HEK293 (cell line): ENCODE data around the gene FKBP14.

Experiments used
- CTCF ChIA-PET: fragments of 350-600 bp; formaldehyde crosslinking; extraction: SDS; loops from one replicate; lab custom pipeline; 2021; ENCODE audit warnings: antibody characterized with exemption; lab: Yijun Ruan, JAX
- POLR2A ChIA-PET: fragments of 300-600 bp; formaldehyde crosslinking; extraction: SDS; loops from one replicate; lab custom pipeline; 2020; ENCODE audit warnings: antibody characterized with exemption, inconsistent platforms; lab: Yijun Ruan, JAX
- H3K27ac ChIP-seq: fragments of 200-500 bp; sonication (Bioruptor generic); 2 replicates; pipeline ENCODE4 v1.5.1; 2014; ENCODE audit warnings: low read depth, low read length, control low read depth, inconsistent platforms; ENCODE audit errors: extremely low read depth
- H3K36me3 ChIP-seq, 2 experiments: fragments of 200-500 bp in 1 of 2; sonication (Bioruptor generic) in 1 of 2; 1 replicate in 1 of 2; 2 replicates in 1 of 2; pipeline ENCODE4 v1.5.1; 2014 to 2017; ENCODE audit warnings: inconsistent platforms in 2 of 2, low read length in 2 of 2; ENCODE audit not compliant: control insufficient read depth in 2 of 2, insufficient read depth in 1 of 2
- H3K4me1 ChIP-seq: fragments of 200-500 bp; sonication (Bioruptor generic); 2 replicates; pipeline ENCODE4 v1.5.1; 2014; ENCODE audit warnings: mild to moderate bottlenecking, low read length, inconsistent platforms; ENCODE audit not compliant: control insufficient read depth, insufficient read depth
- H3K4me3 ChIP-seq: 2 replicates; pipeline ENCODE4 v1.5.1; 2011; ENCODE audit warnings: low read depth, mild to moderate bottlenecking, control low read depth, low read length, moderate library complexity
- H3K9me3 ChIP-seq: fragments of 200-500 bp; sonication (Bioruptor generic); 2 replicates; pipeline ENCODE4 v1.5.1; 2014; ENCODE audit warnings: low read depth, low read length, inconsistent platforms; ENCODE audit not compliant: control insufficient read depth, insufficient read depth
- KLF9 ChIP-seq: fragments of 450-650 bp; formaldehyde crosslinking; IDR thresholded peaks from 2 replicates; pipeline ENCODE4 v1.5.1; 2016; ENCODE audit warnings: missing biosample characterization, missing genetic modification characterization, low read depth
- SETDB1 ChIP-seq: IDR thresholded peaks from one replicate; pipeline ENCODE4 v1.6.1; 2017; ENCODE audit warnings: mild to moderate bottlenecking, low read length, moderate library complexity, mixed read lengths; ENCODE audit not compliant: insufficient read length
- SP2 ChIP-seq: fragments of 450-650 bp; formaldehyde crosslinking; IDR thresholded peaks from 2 replicates; pipeline ENCODE4 v1.5.1; 2016; ENCODE audit warnings: missing biosample characterization, missing genetic modification characterization
- ZFP3 ChIP-seq: fragments of 450-650 bp; formaldehyde crosslinking; IDR thresholded peaks from 2 replicates; pipeline ENCODE4 v1.5.1; 2016; ENCODE audit warnings: low read depth, missing biosample characterization, missing genetic modification characterization
- ZFP37 ChIP-seq: fragments of 450-650 bp; formaldehyde crosslinking; IDR thresholded peaks from 2 replicates; pipeline ENCODE4 v1.5.1; 2016; ENCODE audit warnings: missing biosample characterization, missing genetic modification characterization
- ZNF2 ChIP-seq: fragments of 450-650 bp; formaldehyde crosslinking; IDR thresholded peaks from 2 replicates; pipeline ENCODE4 v1.5.1; 2016; ENCODE audit warnings: missing biosample characterization, missing genetic modification characterization
- ZNF211 ChIP-seq: fragments of 450-650 bp; formaldehyde crosslinking; IDR thresholded peaks from 2 replicates; pipeline ENCODE4 v1.5.1; 2016; ENCODE audit warnings: low read depth, missing biosample characterization, missing genetic modification characterization
- ZNF248 ChIP-seq: fragments of 450-650 bp; formaldehyde crosslinking; IDR thresholded peaks from 2 replicates; pipeline ENCODE4 v1.5.1; 2017; ENCODE audit warnings: missing biosample characterization, missing genetic modification characterization
- ZNF335 ChIP-seq: fragments of 450-650 bp; formaldehyde crosslinking; conservative IDR thresholded peaks from 2 replicates; pipeline ENCODE4 v1.5.1; 2016; ENCODE audit warnings: missing biosample characterization, missing genetic modification characterization
- ZNF37A ChIP-seq: fragments of 450-650 bp; IDR thresholded peaks from 2 replicates; pipeline ENCODE4 v1.5.1; 2018; ENCODE audit warnings: missing biosample characterization, missing genetic modification characterization
- ZNF560 ChIP-seq: fragments of 450-650 bp; formaldehyde crosslinking; IDR thresholded peaks from 2 replicates; pipeline ENCODE4 v1.5.1; 2017; ENCODE audit warnings: missing biosample characterization, missing genetic modification characterization, borderline replicate concordance
- ZNF596 ChIP-seq: fragments of 450-650 bp; IDR thresholded peaks from 2 replicates; pipeline ENCODE4 v1.5.0; 2018; ENCODE audit warnings: missing biosample characterization, mild to moderate bottlenecking, missing genetic modification characterization, moderate library complexity
- ZNF600 ChIP-seq: fragments of 450-650 bp; formaldehyde crosslinking; IDR thresholded peaks from 2 replicates; pipeline ENCODE4 v1.5.1; 2016; ENCODE audit warnings: missing biosample characterization, missing genetic modification characterization
- TF ChIP-seq, protein P1 (sequence below): fragments of 450-650 bp; formaldehyde crosslinking; IDR thresholded peaks from 2 replicates; pipeline ENCODE4 v1.5.1; 2016; ENCODE audit warnings: missing biosample characterization, missing genetic modification characterization
- TF ChIP-seq, protein P2 (sequence below): fragments of 450-650 bp; formaldehyde crosslinking; conservative IDR thresholded peaks from 2 replicates; pipeline ENCODE4 v1.5.1; 2016; ENCODE audit warnings: low read depth, missing biosample characterization, missing genetic modification characterization
- TF ChIP-seq, protein P3 (sequence below): fragments of 450-650 bp; formaldehyde crosslinking; IDR thresholded peaks from 2 replicates; pipeline ENCODE4 v1.5.1; 2016; ENCODE audit warnings: missing biosample characterization, missing genetic modification characterization
- TF ChIP-seq, protein P4 (sequence below): fragments of 450-650 bp; formaldehyde crosslinking; IDR thresholded peaks from 2 replicates; pipeline ENCODE4 v1.5.1; 2017; ENCODE audit warnings: missing biosample characterization, missing genetic modification characterization
- TF ChIP-seq, protein P5 (sequence below): IDR thresholded peaks from 2 replicates; pipeline ENCODE4 v1.6.1; 2011; ENCODE audit warnings: mild to moderate bottlenecking, low read depth, low read length, borderline replicate concordance
- TF ChIP-seq, protein P6 (sequence below): fragments of 450-650 bp; formaldehyde crosslinking; IDR thresholded peaks from 2 replicates; pipeline ENCODE4 v1.5.1; 2016; ENCODE audit warnings: missing biosample characterization, missing genetic modification characterization
- TF ChIP-seq, protein P7 (sequence below): fragments of 450-650 bp; formaldehyde crosslinking; IDR thresholded peaks from 2 replicates; pipeline ENCODE4 v1.5.1; 2016; ENCODE audit warnings: missing biosample characterization, missing genetic modification characterization
- TF ChIP-seq, protein P8 (sequence below): fragments of 450-650 bp; formaldehyde crosslinking; optimal IDR thresholded peaks from 2 replicates; pipeline ENCODE3; 2016; ENCODE audit warnings: missing biosample characterization, mild to moderate bottlenecking, missing genetic modification characterization

FKBP14 gene

DNA sequence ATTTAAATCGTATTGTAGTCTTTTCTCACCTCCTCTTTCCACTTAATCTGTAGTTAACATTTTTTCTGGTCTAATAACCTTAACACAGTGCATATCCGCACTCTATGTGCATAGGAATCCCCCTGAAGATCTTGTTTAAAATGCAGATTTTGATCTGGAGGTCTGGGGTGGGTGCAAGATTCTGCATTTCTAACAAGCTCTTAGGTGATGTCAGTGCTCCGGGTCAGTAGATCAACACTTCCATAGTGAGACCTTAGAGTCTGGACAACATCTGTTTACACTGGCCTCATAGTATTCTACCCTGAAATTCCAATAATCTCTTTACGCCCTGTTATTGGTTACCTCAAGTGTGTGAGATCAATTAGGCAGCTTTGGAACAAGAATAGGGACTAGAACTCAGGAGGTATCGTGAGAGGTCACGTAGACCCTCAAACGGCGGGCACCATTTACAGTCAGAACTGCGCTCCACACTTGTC is 1.3 kb upstream of the FKBP14 start (continued):
- TF ChIP-seq ZNF596 (tag by site-specific recombination) (no peak), ZNF335 (tag by site-specific recombination) (peak; percentile 64), ZFP37 (tag by site-specific recombination) (0 out of 2 replicates have a peak, but pooled peaks have one; percentile 51)
- TF ChIP-seq, protein P1, sequence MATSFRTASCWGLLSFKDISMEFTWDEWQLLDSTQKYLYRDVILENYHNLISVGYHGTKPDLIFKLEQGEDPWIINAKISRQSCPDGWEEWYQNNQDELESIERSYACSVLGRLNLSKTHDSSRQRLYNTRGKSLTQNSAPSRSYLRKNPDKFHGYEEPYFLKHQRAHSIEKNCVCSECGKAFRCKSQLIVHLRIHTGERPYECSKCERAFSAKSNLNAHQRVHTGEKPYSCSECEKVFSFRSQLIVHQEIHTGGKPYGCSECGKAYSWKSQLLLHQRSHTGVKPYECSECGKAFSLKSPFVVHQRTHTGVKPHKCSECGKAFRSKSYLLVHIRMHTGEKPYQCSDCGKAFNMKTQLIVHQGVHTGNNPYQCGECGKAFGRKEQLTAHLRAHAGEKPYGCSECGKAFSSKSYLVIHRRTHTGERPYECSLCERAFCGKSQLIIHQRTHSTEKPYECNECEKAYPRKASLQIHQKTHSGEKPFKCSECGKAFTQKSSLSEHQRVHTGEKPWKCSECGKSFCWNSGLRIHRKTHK (tag by site-specific recombination), result no peak
- TF ChIP-seq, protein P2, sequence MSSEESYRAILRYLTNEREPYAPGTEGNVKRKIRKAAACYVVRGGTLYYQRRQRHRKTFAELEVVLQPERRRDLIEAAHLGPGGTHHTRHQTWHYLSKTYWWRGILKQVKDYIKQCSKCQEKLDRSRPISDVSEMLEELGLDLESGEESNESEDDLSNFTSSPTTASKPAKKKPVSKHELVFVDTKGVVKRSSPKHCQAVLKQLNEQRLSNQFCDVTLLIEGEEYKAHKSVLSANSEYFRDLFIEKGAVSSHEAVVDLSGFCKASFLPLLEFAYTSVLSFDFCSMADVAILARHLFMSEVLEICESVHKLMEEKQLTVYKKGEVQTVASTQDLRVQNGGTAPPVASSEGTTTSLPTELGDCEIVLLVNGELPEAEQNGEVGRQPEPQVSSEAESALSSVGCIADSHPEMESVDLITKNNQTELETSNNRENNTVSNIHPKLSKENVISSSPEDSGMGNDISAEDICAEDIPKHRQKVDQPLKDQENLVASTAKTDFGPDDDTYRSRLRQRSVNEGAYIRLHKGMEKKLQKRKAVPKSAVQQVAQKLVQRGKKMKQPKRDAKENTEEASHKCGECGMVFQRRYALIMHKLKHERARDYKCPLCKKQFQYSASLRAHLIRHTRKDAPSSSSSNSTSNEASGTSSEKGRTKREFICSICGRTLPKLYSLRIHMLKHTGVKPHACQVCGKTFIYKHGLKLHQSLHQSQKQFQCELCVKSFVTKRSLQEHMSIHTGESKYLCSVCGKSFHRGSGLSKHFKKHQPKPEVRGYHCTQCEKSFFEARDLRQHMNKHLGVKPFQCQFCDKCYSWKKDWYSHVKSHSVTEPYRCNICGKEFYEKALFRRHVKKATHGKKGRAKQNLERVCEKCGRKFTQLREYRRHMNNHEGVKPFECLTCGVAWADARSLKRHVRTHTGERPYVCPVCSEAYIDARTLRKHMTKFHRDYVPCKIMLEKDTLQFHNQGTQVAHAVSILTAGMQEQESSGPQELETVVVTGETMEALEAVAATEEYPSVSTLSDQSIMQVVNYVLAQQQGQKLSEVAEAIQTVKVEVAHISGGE (tag by site-specific recombination), result no peak
- TF ChIP-seq, protein P3, sequence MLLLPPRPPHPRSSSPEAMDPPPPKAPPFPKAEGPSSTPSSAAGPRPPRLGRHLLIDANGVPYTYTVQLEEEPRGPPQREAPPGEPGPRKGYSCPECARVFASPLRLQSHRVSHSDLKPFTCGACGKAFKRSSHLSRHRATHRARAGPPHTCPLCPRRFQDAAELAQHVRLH (tag by site-specific recombination), result no peak

DNA sequence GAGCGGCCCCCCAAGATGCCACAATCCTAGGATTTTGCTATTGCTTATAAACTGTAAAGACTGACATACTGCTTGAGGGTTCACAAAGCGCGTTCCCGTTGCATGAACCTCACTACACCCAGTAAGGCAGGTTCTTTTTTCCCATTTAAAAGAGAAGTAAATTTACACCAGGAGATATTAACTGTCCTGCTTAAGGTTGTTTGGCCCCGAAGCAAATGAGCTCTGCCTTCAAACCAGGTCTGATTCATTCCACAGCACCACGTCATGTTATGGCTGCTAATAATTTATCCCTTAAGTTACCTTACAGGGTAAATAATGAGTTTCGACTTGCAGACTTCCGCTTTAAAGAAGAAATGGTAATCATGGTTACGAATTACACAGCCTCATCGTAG is 559 bp upstream of the FKBP14 start:
- POLR2A ChIA-PET, result interaction anchor here (0.7 to 1.4 kb wide), 5 partner anchors 10 to 39 kb away, joined by 3 to 4 read pairs (median 3); partner anchors contain the start of gene SCRN1
- Histone ChIP-seq H3K4me1 (peaks cover 10% of the 10 kb centered on the region; the same call in 1 of the 2 replicates), H3K9me3 (no peaks in the 10 kb centered on the region), H3K27ac (peak overlapping the region; percentile 38), H3K4me3 (peak overlapping the region; percentile 88), H3K36me3 (no peaks in the 10 kb centered on the region)
- CTCF ChIA-PET, result interaction anchor here (0.7 to 2.0 kb wide), 5 partner anchors 15 to 143 kb away, joined by 3 to 5 read pairs (median 3); no protein-coding TSS in a partner anchor
- TF ChIP-seq ZNF248 (tag by site-specific recombination) (no peak), SP2 (tag by site-specific recombination) (no peak), SETDB1 (no peak), ZNF600 (tag by site-specific recombination) (peak; percentile 58; the same call in 1 of the 2 replicates), KLF9 (tag by site-specific recombination) (no peak), ZFP3 (no peak), ZNF560 (no peak), ZNF37A (tag by site-specific recombination) (no peak), ZNF211 (tag by site-specific recombination) (no peak), ZNF2 (tag by site-specific recombination) (no peak)
- TF ChIP-seq, protein P4, sequence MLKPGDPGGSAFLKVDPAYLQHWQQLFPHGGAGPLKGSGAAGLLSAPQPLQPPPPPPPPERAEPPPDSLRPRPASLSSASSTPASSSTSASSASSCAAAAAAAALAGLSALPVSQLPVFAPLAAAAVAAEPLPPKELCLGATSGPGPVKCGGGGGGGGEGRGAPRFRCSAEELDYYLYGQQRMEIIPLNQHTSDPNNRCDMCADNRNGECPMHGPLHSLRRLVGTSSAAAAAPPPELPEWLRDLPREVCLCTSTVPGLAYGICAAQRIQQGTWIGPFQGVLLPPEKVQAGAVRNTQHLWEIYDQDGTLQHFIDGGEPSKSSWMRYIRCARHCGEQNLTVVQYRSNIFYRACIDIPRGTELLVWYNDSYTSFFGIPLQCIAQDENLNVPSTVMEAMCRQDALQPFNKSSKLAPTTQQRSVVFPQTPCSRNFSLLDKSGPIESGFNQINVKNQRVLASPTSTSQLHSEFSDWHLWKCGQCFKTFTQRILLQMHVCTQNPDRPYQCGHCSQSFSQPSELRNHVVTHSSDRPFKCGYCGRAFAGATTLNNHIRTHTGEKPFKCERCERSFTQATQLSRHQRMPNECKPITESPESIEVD (tag by site-specific recombination), result 0 out of 2 replicates have a peak, but pooled peaks have one; percentile 41
- TF ChIP-seq, protein P5, sequence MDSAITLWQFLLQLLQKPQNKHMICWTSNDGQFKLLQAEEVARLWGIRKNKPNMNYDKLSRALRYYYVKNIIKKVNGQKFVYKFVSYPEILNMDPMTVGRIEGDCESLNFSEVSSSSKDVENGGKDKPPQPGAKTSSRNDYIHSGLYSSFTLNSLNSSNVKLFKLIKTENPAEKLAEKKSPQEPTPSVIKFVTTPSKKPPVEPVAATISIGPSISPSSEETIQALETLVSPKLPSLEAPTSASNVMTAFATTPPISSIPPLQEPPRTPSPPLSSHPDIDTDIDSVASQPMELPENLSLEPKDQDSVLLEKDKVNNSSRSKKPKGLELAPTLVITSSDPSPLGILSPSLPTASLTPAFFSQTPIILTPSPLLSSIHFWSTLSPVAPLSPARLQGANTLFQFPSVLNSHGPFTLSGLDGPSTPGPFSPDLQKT, result no peak
- TF ChIP-seq, protein P6, sequence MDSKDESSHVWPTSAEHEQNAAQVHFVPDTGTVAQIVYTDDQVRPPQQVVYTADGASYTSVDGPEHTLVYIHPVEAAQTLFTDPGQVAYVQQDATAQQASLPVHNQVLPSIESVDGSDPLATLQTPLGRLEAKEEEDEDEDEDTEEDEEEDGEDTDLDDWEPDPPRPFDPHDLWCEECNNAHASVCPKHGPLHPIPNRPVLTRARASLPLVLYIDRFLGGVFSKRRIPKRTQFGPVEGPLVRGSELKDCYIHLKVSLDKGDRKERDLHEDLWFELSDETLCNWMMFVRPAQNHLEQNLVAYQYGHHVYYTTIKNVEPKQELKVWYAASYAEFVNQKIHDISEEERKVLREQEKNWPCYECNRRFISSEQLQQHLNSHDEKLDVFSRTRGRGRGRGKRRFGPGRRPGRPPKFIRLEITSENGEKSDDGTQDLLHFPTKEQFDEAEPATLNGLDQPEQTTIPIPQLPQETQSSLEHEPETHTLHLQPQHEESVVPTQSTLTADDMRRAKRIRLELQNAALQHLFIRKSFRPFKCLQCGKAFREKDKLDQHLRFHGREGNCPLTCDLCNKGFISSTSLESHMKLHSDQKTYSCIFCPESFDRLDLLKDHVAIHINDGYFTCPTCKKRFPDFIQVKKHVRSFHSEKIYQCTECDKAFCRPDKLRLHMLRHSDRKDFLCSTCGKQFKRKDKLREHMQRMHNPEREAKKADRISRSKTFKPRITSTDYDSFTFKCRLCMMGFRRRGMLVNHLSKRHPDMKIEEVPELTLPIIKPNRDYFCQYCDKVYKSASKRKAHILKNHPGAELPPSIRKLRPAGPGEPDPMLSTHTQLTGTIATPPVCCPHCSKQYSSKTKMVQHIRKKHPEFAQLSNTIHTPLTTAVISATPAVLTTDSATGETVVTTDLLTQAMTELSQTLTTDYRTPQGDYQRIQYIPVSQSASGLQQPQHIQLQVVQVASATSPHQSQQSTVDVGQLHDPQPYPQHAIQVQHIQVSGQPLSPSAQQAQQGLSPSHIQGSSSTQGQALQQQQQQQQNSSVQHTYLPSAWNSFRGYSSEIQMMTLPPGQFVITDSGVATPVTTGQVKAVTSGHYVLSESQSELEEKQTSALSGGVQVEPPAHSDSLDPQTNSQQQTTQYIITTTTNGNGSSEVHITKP, result peak; percentile 29; the same call in 1 of the 2 replicates
- TF ChIP-seq, protein P7, sequence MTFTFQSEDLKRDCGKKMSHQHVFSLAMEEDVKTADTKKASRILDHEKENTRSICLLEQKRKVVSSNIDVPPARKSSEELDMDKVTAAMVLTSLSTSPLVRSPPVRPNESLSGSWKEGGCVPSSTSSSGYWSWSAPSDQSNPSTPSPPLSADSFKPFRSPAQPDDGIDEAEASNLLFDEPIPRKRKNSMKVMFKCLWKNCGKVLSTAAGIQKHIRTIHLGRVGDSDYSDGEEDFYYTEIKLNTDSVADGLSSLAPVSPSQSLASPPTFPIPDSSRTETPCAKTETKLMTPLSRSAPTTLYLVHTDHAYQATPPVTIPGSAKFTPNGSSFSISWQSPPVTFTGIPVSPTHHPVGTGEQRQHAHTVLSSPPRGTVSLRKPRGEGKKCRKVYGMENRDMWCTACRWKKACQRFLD (tag by site-specific recombination), result no peak
- TF ChIP-seq, protein P8, sequence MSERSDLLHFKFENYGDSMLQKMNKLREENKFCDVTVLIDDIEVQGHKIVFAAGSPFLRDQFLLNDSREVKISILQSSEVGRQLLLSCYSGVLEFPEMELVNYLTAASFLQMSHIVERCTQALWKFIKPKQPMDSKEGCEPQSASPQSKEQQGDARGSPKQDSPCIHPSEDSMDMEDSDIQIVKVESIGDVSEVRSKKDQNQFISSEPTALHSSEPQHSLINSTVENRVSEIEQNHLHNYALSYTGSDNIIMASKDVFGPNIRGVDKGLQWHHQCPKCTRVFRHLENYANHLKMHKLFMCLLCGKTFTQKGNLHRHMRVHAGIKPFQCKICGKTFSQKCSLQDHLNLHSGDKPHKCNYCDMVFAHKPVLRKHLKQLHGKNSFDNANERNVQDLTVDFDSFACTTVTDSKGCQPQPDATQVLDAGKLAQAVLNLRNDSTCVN (tag by site-specific recombination), result peak; percentile 39
